Measurements from ENCODE around the gene ZER1.

- TF ChIP-seq EP300 (IDR thresholded peaks at IDR 0.05; ENCODE audit: borderline replicate concordance in 1 of 2, low read depth in 2 of 2, low read length in 2 of 2) = no peak
- no peak for TF ChIP-seq POLR2AphosphoS5 (IDR thresholded peaks at IDR 0.05; ENCODE audit: low read depth, low read length)
- TF ChIP-seq BACH1 (IDR thresholded peaks at IDR 0.05; ENCODE audit: low read length) = no peak
- TF ChIP-seq CTCF (IDR thresholded peaks at IDR 0.05; ENCODE audit: control extremely low read depth in 1 of 3, insufficient read depth in 1 of 3, low read depth in 1 of 3, low read length in 3 of 3) = no peak
- TF ChIP-seq CHD2 (IDR thresholded peaks at IDR 0.05; ENCODE audit: low read length) = no peak
- no peak for TF ChIP-seq SIN3A (conservative IDR thresholded peaks at IDR 0.05 in 1 of 2, IDR thresholded peaks at IDR 0.05 in 1 of 2; ENCODE audit: low read depth in 1 of 2, low read length in 2 of 2)
- no peak for TF ChIP-seq ATF2 (IDR thresholded peaks at IDR 0.05; ENCODE audit: low read length)
- no peak for TF ChIP-seq USF2 (IDR thresholded peaks at IDR 0.05; ENCODE audit: low read length)
- no peak for TF ChIP-seq SRF (IDR thresholded peaks at IDR 0.05; ENCODE audit: low read depth, low read length)
- TF ChIP-seq GABPA (IDR thresholded peaks at IDR 0.05; ENCODE audit: borderline replicate concordance, insufficient read depth, low read length) = no peak
- no peak for TF ChIP-seq YY1 (IDR thresholded peaks at IDR 0.05; ENCODE audit: low read depth, low read length)
These were observed 36.4 kb downstream of the ZER1 start for GRCh38 chr9:128735373-128735772.
